HFF-Myc (cell line): ENCODE measurements around the gene DCDC2B.

ENCODE experiments used
- DNase-seq: peaks from one replicate; pipeline ENCODE4 v3.0.0-alpha.2; 2011; ENCODE audit warnings: low read depth; ENCODE audit errors: extremely low read depth
- H3K4me3 ChIP-seq: replicated peaks from 2 replicates; pipeline ENCODE4 v1.5.1; 2011; ENCODE audit warnings: low read depth, mild to moderate bottlenecking, control low read depth, low read length
- CTCF ChIP-seq: IDR thresholded peaks from 2 replicates; pipeline ENCODE4 v1.5.1; 2012; ENCODE audit warnings: mild to moderate bottlenecking, low read depth, low read length, control low read depth; ENCODE audit errors: missing control alignments

Gene DCDC2B

GRCh38 chr1:32247983-32248889 is 39.3 kb downstream of the DCDC2B start:
- DNase-seq, result no peak

GRCh38 chr1:32249831-32250525 is 41.1 kb downstream of the DCDC2B start:
- no peak overlapping the region for H3K4me3 ChIP-seq
- no peak for DNase-seq
- TF ChIP-seq CTCF, result no peak

More at GRCh38 chr1:32247983-32248889, 39.3 kb downstream of the DCDC2B start:
- peak; percentile 93 for TF ChIP-seq CTCF
- 0 out of 2 replicates have a peak overlapping the region, but pooled peaks have one; percentile 15 for H3K4me3 ChIP-seq

- DNase-seq, result no peak
- TF ChIP-seq CTCF, result no peak
- no peak within 1 kb of the TSS for H3K4me3 ChIP-seq
Observed at GRCh38 chr1:32250893-32251716, 42.2 kb downstream of the DCDC2B start, which contains the start of gene LCK. TSS of gene LCK (plus strand) at chr1:32251265. CDS start at chr1:32274330, 23,065 bp downstream.

- H3K4me3 ChIP-seq, result no peak overlapping the region
- DNase-seq, result no peak
- no peak for TF ChIP-seq CTCF
Observed at GRCh38 chr1:32255072-32256071, 46.5 kb downstream of the DCDC2B start.

- no peak for DNase-seq
- H3K4me3 ChIP-seq, result no peak overlapping the region
- no peak for TF ChIP-seq CTCF
Observed at GRCh38 chr1:32256473-32257226, 47.8 kb downstream of the DCDC2B start.
